Lung (tissue), 12 donors: ENCODE results near the gene ELF4. TPM values are rescaled to one million over a fixed set of nuclear protein-coding genes. Genes with fewer than 3 reads are reported as not detected.
A peak's percentile ranks its signal among the peaks of the same experiment; 100 is the strongest.

ENCODE experiments used
- ATAC-seq: fragments of 200-7000 bp; cut with Tn5 transposase; one replicate; pipeline ENCODE4 v1.9.1; 2020; ENCODE audit warnings: moderate number of reproducible peaks; ENCODE audit not compliant: insufficient read depth, low FRiP score
- DNase-seq, 3 donors: peaks; one replicate each; pipeline ENCODE4 v3.0.0-alpha.2; 2013 to 2017
- H3K27ac ChIP-seq, 2 donors: one replicate each; pipeline ENCODE4 v1.5.1; 2013; ENCODE audit warnings: mild to moderate bottlenecking in 2 of 2, moderate library complexity in 2 of 2, control low read depth in 1 of 2, inconsistent platforms in 1 of 2, low read depth in 1 of 2, low read length in 1 of 2
- H3K27me3 ChIP-seq, 3 donors: one replicate each; pipeline ENCODE4 v1.5.1; 2013; ENCODE audit warnings: low read length in 2 of 3; ENCODE audit not compliant: control insufficient read depth in 3 of 3, insufficient read depth in 3 of 3
- H3K36me3 ChIP-seq, 4 donors: one replicate each; pipeline ENCODE4 v1.5.1; 2013; ENCODE audit warnings: low read length in 4 of 4, mild to moderate bottlenecking in 1 of 4, moderate library complexity in 1 of 4; ENCODE audit not compliant: control insufficient read depth in 4 of 4, insufficient read depth in 4 of 4
- H3K4me1 ChIP-seq, 5 donors: one replicate each; pipeline ENCODE4 v1.5.1; 2013; ENCODE audit warnings: low read length in 5 of 5, mild to moderate bottlenecking in 2 of 5, moderate library complexity in 1 of 5; ENCODE audit not compliant: control insufficient read depth in 5 of 5, insufficient read depth in 5 of 5
- H3K4me3 ChIP-seq: one replicate; pipeline ENCODE4 v1.5.1; 2013; ENCODE audit warnings: mild to moderate bottlenecking, control low read depth, moderate library complexity
- H3K9ac ChIP-seq, 2 donors: one replicate each; pipeline ENCODE4 v1.5.1; 2013; ENCODE audit warnings: low read length in 2 of 2, control low read depth in 1 of 2; ENCODE audit not compliant: insufficient read depth in 1 of 2
- H3K9me3 ChIP-seq, 4 donors: one replicate each; pipeline ENCODE4 v1.5.1; 2013; ENCODE audit warnings: low read length in 3 of 4, mild to moderate bottlenecking in 1 of 4, moderate library complexity in 1 of 4; ENCODE audit not compliant: control insufficient read depth in 4 of 4, insufficient read depth in 3 of 4
- CTCF ChIP-seq: IDR thresholded peaks from 2 replicates; pipeline ENCODE4 v1.5.1; 2012; ENCODE audit warnings: mild to moderate bottlenecking; ENCODE audit errors: control extremely low read depth, extremely low read depth
- whole genome bisulfite sequencing, 2 donors: extraction: QIAGEN DNeasy Blood & Tissue Kit; methylation state at CpG; one replicate each; pipeline ENCODE4 v1.1.7; 2013; 5-methylcytosine and 5-hydroxymethylcytosine counted together
- polyA plus RNA-seq, 2 donors: library from polyadenylated mRNA; stranded (reverse); fragments of 200-250 nt; gene quantifications; one replicate each; pipeline ENCODE4 v1.2.1, GENCODE V29; 2013
- total RNA-seq, 2 donors: library from RNA; depleted of rRNA in 1 of 2; stranded (reverse); fragments of >200 nt in 1 of 2; gene quantifications; one replicate each; pipeline ENCODE4 v1.2.1, GENCODE V29; 2014 to 2021
- donor health status: control.
- donor health status: control.
- donor health status: Bipolar disorder and iron deficiency.
- donor health status: healthy.
- donor health status: DM: yes; HTN: yes; CAD: no.

The ELF4 gene
- total and polyA plus RNA-seq, 4 donors, result 5.9 to 24.5 (median 16.4) TPM

DNA sequence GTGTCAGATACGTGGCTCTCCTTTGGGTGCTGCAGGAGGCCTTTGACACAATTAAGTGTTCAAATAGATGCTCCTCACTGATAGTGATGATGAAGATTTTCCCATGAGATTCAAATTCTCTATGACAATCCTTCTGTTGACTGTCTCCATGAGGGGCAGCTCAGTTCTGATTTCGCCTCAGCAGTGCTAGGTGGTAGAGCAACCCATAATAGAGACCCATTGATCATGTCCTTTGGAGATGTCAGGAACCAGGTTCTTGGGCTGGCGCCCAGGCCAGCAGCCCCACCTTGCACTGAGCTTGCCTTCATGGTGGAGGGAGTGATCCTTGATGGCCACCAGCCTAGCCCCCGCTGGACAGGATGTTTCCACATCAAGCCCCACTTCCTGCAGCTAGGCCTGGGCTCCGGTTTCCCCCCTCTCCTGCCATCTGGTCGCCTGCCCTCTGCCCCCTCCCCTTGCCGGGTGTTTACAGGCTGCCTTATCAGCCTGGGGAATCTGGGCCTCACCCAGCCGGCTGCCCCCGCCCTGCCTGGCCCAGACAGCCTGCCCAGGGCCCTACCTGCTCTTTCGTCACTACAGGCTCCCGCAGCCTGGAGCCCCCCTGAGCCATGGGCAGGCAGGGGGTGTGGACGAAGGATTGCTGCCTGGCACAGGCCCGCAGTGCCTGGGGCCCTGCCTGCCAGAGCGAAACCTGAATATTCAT, 12.6 kb downstream of the ELF4 start:
- peak; percentile 64 for ATAC-seq
- H3K27ac ChIP-seq, result peak overlapping the region in 1 of 2 donors; percentile 23
- TF ChIP-seq CTCF, result no peak

DNA sequence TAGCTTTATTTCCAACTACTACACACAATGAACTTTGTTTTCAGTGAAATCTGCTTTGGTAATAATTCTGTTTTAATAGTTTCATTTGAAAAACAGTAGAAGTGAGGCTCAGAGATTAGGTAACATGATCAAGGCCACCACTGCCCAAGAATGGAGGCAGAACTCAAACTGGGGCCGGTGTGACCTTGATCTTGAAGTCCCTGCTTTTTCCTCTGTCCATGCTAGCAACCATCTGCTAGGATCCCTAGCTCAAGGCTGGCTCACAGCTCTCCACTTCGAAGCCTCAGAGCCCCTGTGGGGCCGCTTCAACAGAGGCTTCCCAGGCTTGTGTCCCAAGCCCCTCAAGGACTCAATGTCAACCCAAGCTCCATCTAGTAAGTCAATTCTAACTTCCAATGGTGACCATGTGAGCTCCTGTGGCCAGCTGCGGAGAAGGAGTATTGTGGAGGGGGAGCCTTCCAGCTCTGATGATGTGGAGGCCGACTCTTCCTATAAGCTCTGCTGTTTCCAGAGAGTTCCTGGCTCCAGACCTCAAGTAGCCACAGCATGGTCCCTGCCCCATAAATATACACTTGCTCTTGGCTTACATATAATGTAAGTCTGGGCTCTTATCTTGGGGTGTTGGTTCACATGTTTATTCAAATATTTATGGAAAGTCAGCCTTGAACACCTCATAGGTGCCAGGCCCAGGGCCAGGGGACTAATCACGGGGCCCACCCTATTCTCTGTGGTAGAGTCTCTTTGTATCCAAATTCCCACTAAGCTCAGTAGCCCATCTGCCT, 14.9 kb downstream of the ELF4 start:
- no peaks in the 10 kb centered on the region for H3K9me3 ChIP-seq
- TF ChIP-seq CTCF, result no peak
- ATAC-seq (no peak), DNase-seq (no peak)
- peaks cover 0 to 21% (median 6%) of the 10 kb centered on the region in 5 donors for H3K4me1 ChIP-seq
- no peak overlapping the region for H3K4me3 ChIP-seq
- WGBS, 2 donors, result 80 to 85% methylated on average over 6 of the region's 6 CpGs
- no peaks in the 10 kb centered on the region for H3K27me3 ChIP-seq
- no peaks in the 10 kb centered on the region for H3K36me3 ChIP-seq
- H3K9ac ChIP-seq, result no peak overlapping the region
- no peak overlapping the region for H3K27ac ChIP-seq

More for the DNA sequence above, 12.6 kb downstream of the ELF4 start:
- peak; percentile 32 to 66 (median 60) for DNase-seq
- H3K27me3 ChIP-seq, result no peaks in the 10 kb centered on the region
- 23 to 42% methylated on average over 11 to 14 of the region's 14 CpGs for WGBS, 2 donors
- peaks cover 0 to 16% (median 6%) of the 10 kb centered on the region in 5 donors for H3K4me1 ChIP-seq
- H3K36me3 ChIP-seq, result no peaks in the 10 kb centered on the region
- no peaks in the 10 kb centered on the region for H3K9me3 ChIP-seq
- no peak overlapping the region for H3K4me3 ChIP-seq
- no peak overlapping the region for H3K9ac ChIP-seq

- H3K27ac ChIP-seq, result no peak overlapping the region
- 41 to 66% methylated on average over 7 to 8 of the region's 8 CpGs for WGBS, 2 donors
- no peak overlapping the region for H3K4me3 ChIP-seq
- H3K9ac ChIP-seq, result no peak overlapping the region
- H3K9me3 ChIP-seq, result no peaks in the 10 kb centered on the region
- ATAC-seq, result no peak
- no peaks in the 10 kb centered on the region for H3K36me3 ChIP-seq
- no peaks in the 10 kb centered on the region for H3K27me3 ChIP-seq
- H3K4me1 ChIP-seq, result peaks cover 0 to 18% (median 6%) of the 10 kb centered on the region in 5 donors
- no peak for TF ChIP-seq CTCF
- DNase-seq, result no peak
Measured at GRCh38 chrX:130094696-130095095, 15.6 kb downstream of the ELF4 start.
